ENCODE data around the gene PHF12.

- TF ChIP-seq, protein P1, sequence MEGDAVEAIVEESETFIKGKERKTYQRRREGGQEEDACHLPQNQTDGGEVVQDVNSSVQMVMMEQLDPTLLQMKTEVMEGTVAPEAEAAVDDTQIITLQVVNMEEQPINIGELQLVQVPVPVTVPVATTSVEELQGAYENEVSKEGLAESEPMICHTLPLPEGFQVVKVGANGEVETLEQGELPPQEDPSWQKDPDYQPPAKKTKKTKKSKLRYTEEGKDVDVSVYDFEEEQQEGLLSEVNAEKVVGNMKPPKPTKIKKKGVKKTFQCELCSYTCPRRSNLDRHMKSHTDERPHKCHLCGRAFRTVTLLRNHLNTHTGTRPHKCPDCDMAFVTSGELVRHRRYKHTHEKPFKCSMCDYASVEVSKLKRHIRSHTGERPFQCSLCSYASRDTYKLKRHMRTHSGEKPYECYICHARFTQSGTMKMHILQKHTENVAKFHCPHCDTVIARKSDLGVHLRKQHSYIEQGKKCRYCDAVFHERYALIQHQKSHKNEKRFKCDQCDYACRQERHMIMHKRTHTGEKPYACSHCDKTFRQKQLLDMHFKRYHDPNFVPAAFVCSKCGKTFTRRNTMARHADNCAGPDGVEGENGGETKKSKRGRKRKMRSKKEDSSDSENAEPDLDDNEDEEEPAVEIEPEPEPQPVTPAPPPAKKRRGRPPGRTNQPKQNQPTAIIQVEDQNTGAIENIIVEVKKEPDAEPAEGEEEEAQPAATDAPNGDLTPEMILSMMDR (IDR thresholded peaks at IDR 0.05; ENCODE audit: borderline replicate concordance, extremely low read depth, low read length, poor library complexity, severe bottlenecking): no peak
- TF ChIP-seq EZH2 (IDR thresholded peaks at IDR 0.05; ENCODE audit: borderline replicate concordance, low read depth, low read length, severe bottlenecking): no peak
Observed at GRCh38 chr17:28942925-28943324, 8.4 kb downstream of the PHF12 start.

Data from DND-41 (cell line).